Measurements from ENCODE around the gene LGALSL.

GRCh38 chr2:64459575-64459974 is 5.6 kb downstream of the LGALSL start:
- TF ChIP-seq POLR2AphosphoS5 (IDR thresholded peaks at IDR 0.05; ENCODE audit: low read depth, low read length) (no peak), REST (IDR thresholded peaks at IDR 0.05; ENCODE audit: low read depth) (no peak), FOSL1 (IDR thresholded peaks at IDR 0.05; ENCODE audit: low read depth) (no peak), CTCF (IDR thresholded peaks at IDR 0.05 in 2 of 3, conservative IDR thresholded peaks at IDR 0.05 in 1 of 3; ENCODE audit: borderline replicate concordance in 1 of 3, insufficient read depth in 1 of 3, low read depth in 2 of 3, low read length in 2 of 3) (no peak), ZFX (IDR thresholded peaks at IDR 0.05) (no peak), MAX (IDR thresholded peaks at IDR 0.05) (no peak), EZH2 (IDR thresholded peaks at IDR 0.05) (no peak), POLR2A (IDR thresholded peaks at IDR 0.05; ENCODE audit: borderline replicate concordance, extremely low read depth, insufficient read depth, insufficient read length) (no peak), CEBPB (IDR thresholded peaks at IDR 0.05; ENCODE audit: low read depth) (no peak), TCF7L2 (IDR thresholded peaks at IDR 0.05; ENCODE audit: borderline replicate concordance, extremely low read depth, insufficient read depth, insufficient read length) (no peak), CBX3 (IDR thresholded peaks at IDR 0.05; ENCODE audit: low read depth) (no peak)

Data from HCT116 (cell line).